Ectodermal cell (in vitro differentiated cells): ENCODE measurements around the gene DBNDD2.

Source experiments
- H3K27ac ChIP-seq: 2 replicates; pipeline ENCODE4 v1.7.0; 2013; ENCODE audit warnings: mild to moderate bottlenecking, low read depth, low read length; ENCODE audit not compliant: insufficient read depth, poor library complexity, severe bottlenecking
- H3K27me3 ChIP-seq: 2 replicates; pipeline ENCODE4 v1.7.0; 2013; ENCODE audit warnings: mild to moderate bottlenecking, low read length; ENCODE audit not compliant: insufficient read depth, control insufficient read depth, poor library complexity, severe bottlenecking
- H3K36me3 ChIP-seq: one replicate; pipeline ENCODE4 v1.7.0; 2013; ENCODE audit warnings: low read length; ENCODE audit not compliant: control insufficient read depth, insufficient read depth
- H3K4me1 ChIP-seq: one replicate; pipeline ENCODE4 v1.7.0; 2013; ENCODE audit warnings: low read length; ENCODE audit not compliant: control insufficient read depth, insufficient read depth
- H3K4me3 ChIP-seq: 2 replicates; pipeline ENCODE4 v1.7.0; 2013; ENCODE audit warnings: low read depth, low read length, control low read depth; ENCODE audit not compliant: insufficient read depth
- H3K9me3 ChIP-seq: 2 replicates; pipeline ENCODE4 v1.7.0; 2013; ENCODE audit warnings: mild to moderate bottlenecking, low read length, moderate library complexity; ENCODE audit not compliant: control insufficient read depth
- WGBS, 2 experiments: methylation state at CpG; one replicate each; pipeline ENCODE4 v1.1.7; 2013; ENCODE audit warnings: missing lambda C conversion rate in 2 of 2; 5-methylcytosine and 5-hydroxymethylcytosine counted together

The DBNDD2 gene

DNA sequence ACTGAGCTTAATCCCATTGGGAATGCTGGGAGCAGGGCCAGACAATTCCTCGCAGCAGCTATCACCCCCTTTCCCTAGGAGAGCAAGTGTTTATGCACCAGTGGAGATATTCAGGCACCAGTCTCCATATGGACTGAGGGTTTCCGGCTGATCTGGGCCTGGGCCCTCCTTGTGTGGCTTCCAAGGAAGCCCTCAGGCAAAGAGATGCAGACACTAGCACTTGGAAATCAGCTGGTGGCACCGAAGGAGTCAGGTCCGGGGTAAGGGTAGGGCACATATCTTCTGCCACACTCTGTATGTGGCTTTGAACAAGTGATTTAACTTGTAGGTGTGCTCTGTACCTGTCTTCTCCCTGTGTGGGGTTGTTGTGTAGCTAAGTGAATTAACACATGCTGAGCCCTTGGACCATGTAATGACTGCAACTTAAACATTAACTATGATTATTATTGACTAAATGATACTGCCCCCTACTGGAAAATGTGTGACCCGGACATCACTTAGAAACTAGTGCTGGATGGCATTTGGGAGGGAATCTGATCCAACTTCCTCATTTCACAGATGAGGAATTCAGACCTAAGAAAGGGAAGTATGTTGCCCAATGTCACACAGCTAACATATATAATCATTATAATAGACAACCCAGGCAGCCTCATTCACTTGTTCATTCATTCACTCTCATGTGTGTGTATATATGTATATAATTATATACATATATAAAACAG, 42.2 kb downstream of the DBNDD2 start:
- WGBS, 2 experiments: 75 to 76% methylated on average over 5 of the region's 5 CpGs
- Histone ChIP-seq H3K36me3 (no peaks in the 10 kb centered on the region), H3K27ac (no peak overlapping the region), H3K9me3 (no peaks in the 10 kb centered on the region), H3K4me1 (no peaks in the 10 kb centered on the region), H3K27me3 (no peaks in the 10 kb centered on the region), H3K4me3 (no peak overlapping the region)

GRCh38 chr20:45452238-45452637, 44.1 kb downstream of the DBNDD2 start:
- Histone ChIP-seq H3K27ac (no peak overlapping the region), H3K4me1 (no peaks in the 10 kb centered on the region), H3K36me3 (no peaks in the 10 kb centered on the region), H3K27me3 (no peaks in the 10 kb centered on the region), H3K9me3 (no peaks in the 10 kb centered on the region), H3K4me3 (no peak overlapping the region)
- 73 to 74% methylated on average over 4 of the region's 4 CpGs for WGBS, 2 experiments

- Histone ChIP-seq H3K4me3 (no peak overlapping the region), H3K27ac (no peak overlapping the region), H3K27me3 (no peaks in the 10 kb centered on the region), H3K9me3 (no peaks in the 10 kb centered on the region), H3K36me3 (no peaks in the 10 kb centered on the region), H3K4me1 (no peaks in the 10 kb centered on the region)
- 71 to 81% methylated on average over 4 of the region's 4 CpGs for WGBS, 2 experiments
Measured at GRCh38 chr20:45452772-45453691, 44.9 kb downstream of the DBNDD2 start.

GRCh38 chr20:45456632-45457031, 48.5 kb downstream of the DBNDD2 start:
- Histone ChIP-seq H3K36me3 (no peaks in the 10 kb centered on the region), H3K27ac (no peak overlapping the region), H3K9me3 (no peaks in the 10 kb centered on the region), H3K4me1 (no peaks in the 10 kb centered on the region), H3K4me3 (no peak overlapping the region), H3K27me3 (no peaks in the 10 kb centered on the region)
- WGBS, 2 experiments: 13% methylated on average over 6 of the region's 6 CpGs

DNA sequence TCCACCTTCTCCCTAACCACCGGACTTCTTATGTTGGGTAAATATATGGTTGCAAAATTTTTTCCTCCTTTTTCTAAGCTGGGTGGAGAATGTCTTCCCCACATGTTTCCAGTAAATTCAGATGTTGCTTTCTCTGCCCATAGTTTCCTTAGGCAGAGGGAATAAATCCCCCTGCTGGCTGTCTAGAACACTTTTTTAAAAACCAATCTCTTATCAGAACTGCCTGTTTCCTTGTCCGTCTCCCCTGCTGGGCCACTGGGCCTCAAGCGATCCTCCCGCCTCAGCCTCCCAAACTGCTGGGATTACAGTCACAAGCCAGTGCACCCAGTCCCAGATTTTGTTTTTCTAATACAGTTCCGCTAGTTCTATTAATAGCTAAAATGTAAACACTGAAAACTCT, 51.5 kb downstream of the DBNDD2 start:
- Histone ChIP-seq H3K9me3 (no peaks in the 10 kb centered on the region), H3K4me1 (no peaks in the 10 kb centered on the region), H3K4me3 (no peak overlapping the region), H3K27me3 (no peaks in the 10 kb centered on the region), H3K36me3 (no peaks in the 10 kb centered on the region), H3K27ac (no peak overlapping the region)
- 95 to 96% methylated on average over 3 to 4 of the region's 5 CpGs for WGBS, 2 experiments
